ENCODE data around the gene CDV3. TPM values are rescaled to one million over a fixed set of nuclear protein-coding genes. Genes with fewer than 3 reads are reported as not detected.

CDV3 gene
- total RNA-seq, 1 donor from 2014 or later, result 117 TPM

DNA sequence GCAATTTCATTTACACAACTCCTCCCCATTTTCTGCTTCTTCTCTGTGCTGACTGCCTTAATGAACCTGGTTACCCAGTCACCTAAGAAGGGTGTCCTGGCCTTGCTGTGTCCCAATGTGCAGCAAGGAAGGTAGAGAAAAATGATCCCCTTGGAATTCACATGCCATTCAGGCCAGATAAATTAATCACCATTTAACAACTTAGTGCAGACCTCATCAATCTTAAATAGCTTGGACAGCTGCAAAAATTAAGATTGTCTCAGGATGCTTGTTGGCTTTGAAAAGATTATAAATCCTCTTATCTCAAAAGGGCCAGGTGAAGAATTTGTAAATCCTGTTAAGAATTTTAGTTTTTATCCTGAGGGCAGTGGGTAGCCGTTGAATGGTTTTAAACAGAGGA, 9.7 kb upstream of the CDV3 start:
- DNase-seq (ENCODE audit: low spot score in 2 of 2), result no peak
- no peak for FAIRE-seq

DNA sequence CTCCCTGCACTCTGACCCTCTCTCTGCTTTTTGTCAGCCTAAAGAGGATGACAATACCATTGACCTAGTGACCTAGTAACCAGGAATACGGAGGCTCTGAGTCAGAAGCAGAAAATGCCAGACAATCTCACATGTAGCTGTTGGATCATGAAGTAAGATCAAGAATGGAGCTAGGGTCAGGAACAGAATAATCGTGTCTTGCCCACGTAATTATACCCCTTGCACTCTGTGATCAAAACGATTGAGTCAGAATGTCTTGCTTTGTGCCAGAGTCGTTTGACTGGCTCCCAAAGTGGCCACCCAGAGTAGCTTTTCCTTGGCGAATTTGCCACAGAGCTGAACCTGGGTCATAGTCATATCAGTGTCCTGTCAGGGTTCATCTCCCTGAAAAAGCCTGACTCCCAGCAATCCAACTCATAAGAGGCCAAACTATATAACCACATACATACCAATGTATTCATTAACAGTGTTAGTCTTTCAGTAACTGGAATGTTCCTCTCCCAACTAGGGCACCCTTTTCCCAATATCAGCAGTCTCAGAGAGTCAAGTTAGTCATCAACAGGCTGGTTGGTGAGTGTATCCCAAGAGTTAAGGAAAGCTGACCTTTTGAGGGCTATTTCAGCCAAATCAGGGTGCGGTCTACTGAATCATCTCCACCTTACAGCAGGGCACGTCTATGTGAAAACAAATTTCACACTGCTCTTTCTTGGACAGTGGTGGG, 5.0 kb upstream of the CDV3 start:
- no peak for FAIRE-seq
- DNase-seq (ENCODE audit: low spot score in 2 of 2), result no peak

DNA sequence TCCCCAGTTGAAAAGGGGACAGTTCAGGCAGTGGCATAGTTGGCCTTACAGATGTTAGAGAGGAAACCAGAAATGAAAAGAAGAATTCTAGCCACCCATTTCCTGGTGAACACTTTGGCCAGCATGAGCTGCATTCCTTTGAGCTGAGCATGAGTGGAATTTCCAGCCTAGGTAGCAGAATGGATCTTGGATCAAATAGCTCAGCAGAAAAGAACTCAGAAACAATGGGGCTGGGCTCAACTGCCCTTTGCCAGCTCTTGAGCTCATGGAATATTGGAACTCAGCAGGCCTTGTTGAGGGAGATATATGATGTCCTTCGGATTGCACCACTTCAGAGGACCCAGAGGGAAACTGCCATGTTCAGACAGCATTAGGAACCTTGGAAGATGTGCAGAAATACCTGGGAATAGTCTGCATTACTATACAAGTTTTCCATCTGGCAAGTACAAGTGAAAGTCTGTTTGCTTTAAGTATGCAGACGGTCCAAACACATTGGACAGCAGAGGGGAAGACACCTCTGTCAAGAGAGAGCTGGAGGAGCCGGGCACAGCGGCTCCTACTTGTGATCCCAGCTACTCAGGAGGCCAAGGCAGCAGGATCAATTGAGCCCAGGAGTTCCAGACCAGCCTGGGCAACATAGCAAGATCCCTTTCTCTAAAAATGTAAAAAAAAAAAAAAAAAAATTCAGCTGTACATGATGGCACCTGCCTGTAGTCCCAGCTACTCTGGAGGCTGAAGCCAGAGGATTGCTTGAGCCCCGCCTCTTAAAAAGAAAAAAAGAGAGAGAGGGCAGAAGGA, 3.1 kb upstream of the CDV3 start:
- FAIRE-seq, result no peak
- DNase-seq (ENCODE audit: low spot score in 2 of 2), result no peak

DNA sequence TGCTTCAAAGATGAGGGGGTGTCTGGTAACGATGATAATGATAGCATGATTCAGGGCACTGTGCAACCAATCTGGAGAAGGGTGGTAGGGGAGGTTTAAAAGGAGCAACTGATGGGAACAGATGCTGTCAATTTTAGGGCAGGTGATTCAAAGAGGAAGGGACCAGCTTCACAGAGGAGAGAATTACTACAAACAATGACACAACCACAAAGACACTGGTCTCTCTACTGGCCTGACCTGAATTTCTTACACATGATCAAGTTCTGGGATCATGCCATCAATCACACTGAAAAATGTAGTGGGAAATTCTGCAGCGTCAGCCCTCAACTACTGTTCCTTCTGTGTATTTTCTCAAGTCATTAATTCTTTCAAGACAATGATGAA, 2.6 kb upstream of the CDV3 start:
- DNase-seq (ENCODE audit: low spot score in 2 of 2) (no peak), FAIRE-seq (no peak)

DNA sequence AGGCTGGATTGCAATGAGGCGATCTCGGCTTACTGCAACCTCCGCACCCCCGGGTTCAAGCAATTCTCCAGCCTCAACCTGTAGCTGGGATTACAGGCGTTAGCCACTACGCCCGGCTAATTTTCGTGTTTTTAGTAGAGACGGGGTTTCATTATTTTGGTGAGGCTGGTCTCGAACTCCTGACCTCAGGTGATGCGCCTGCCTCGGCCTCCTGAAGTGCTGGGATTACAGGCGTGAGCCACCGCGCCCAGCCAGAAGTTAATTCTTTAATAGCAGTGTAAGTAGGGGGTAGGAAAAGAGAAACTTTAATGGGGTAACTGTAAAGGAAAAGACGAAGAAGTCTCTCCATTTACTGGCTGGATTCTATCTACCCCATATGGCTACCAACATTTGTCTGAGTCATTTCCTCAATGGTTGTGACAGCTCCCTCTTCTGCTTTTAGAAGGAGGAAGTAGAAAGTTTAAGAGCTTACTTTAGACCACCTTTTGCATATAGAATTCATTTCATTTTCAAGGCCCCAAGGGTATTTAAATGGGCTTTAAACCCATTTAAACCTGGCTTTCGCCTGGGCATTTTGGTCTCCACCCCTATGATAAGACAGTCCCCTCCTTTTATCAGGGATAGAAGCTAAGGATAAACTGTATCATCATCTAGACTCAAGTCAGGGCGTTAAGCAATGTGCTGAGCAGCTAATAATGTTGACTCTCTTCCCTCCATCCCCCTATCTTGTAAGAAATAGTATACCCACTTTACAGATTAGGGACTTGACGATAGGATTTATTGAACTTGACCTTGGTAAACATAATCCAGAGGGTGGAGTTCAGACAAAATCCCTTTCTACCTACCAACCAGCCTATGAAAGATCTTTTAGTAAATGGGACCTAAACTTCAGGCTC, 1.1 kb upstream of the CDV3 start:
- DNase-seq (ENCODE audit: low spot score in 2 of 2) (no peak), FAIRE-seq (no peak)

DNA sequence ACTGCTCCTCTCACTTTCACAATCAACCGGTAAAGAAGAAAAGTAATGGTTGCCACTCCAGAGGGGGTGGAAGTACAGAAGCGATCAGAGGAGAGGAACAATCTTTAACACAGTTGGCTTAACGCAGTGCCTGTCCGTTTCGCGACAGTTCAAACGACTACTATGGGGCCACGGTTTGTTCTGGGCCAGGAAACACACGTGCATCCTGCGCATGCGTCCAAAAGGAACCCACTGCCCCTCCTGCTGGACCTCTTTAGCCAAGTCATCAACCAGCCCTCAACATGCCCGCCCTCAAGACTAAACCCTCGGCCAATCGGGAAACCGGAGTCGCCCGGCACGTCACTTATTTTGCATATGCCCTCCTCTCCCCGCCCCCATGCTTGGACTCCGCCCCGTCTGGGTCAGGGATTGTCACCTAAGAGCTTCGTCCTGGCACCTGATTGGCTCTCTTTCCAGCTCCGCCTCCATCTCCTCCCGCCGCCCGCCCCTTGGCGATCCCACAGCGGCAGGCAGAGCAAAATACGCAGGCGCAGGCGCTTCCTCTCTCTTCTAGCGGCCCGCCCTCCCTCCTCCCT, 345 bp upstream of the CDV3 start:
- DNase-seq (ENCODE audit: low spot score in 2 of 2) (peak; percentile 86 to 88), FAIRE-seq (peak; percentile 98)

DNA sequence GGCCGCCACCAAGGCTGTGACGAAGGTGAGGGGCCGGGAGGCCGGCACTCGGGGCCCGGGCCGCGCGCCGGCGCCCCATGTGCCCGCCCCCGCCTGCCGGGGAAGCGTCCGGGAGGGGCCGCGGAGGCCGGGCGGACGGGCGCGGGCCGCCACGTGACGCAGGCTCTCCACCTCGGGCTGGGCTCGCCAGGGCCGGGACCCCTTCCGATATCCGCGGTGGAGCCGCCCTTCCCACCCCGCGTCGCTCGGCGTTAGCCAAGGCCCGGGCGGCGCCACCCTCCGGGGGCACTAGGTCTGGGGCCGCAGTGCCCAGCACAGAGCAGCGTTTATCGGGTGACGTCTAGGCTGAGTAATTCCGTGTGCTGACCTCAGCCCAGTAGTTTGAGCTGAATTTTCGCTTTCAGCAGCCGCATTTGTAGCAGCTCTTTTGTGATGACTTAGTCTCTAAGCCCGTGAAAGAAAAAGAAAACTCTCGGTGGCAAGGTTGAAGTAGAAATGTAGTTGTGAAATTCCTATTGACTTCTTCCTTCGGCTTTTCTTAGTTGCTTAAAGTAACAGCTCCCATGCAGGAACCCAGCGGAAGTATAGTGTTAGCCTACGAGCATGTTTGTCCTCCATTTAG, 885 bp downstream of the CDV3 start:
- DNase-seq (ENCODE audit: low spot score in 2 of 2) (peak; percentile 68 to 73), FAIRE-seq (no peak)

DNA sequence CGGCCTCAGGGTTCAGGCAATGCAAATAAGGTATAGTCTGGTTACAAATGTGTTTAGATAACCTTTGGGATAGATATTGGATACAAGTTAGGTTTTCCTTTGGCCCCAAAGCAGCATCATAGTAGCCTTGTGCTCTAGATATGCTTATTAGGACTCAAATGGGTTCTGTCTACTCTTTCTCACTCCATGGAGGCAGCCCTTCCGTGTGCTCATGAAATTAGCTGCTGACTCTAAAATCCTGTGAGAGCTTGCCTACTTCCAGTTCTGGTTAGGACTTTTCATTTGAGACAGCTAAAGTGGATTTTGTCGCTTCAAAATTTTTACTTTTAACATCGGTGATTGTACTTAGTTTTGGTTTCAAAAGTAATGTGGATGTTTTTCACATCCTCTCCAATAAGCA, 1.6 kb downstream of the CDV3 start:
- DNase-seq (ENCODE audit: low spot score in 2 of 2), result no peak
- no peak for FAIRE-seq

DNA sequence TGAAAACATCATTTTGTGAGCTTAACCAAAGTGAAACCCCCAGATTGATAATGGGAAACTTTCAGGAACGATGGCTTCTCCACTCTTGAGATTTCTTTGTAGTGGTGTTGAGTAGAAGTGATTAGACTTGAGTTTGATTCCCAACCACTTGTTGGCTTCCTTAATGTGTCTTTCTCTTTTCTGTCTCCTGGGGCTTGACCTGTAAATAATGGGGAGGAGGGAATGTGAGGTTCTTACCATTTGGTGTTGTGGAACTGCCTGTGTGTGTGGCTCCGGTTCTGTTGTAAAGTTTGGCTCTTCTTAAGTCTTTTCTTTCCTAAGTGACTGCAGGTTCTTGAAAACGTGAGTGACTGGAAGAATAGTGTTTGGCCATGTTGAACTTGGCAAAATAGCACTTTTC, 2.7 kb downstream of the CDV3 start:
- FAIRE-seq (no peak), DNase-seq (ENCODE audit: low spot score in 2 of 2) (no peak)

DNA sequence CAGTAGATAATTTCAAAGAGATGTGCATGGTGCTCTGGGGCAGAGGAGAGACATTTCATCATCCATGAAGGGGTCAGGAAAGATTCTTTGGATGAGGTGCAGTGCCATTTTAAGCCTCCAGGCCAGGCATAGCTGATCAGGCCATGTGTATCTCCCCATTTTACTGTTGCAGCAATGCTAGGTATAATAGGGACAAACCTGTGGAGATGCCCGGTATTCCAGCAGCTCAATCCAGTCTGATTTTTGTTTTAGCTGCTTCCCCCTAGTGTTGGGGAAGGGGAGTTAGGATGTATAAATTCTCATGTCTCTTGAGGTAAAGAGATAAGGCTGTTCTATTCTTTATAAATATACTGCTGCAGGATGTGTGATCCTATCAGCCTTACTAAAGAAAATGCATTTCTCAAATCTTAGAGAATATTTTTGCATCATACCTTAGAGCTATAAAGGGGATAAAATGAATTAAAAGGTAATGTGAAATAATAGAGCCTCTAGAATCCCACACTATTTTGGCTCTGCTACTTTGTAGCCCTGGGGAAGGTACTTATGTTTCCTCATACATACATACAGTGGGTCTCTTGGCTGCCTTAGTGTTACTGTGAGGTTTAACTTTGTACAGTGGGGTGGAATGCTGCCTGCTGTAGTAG, 5.2 kb downstream of the CDV3 start:
- FAIRE-seq (no peak), DNase-seq (ENCODE audit: low spot score in 2 of 2) (peak in 1 of 2 donors; percentile 30)

DNA sequence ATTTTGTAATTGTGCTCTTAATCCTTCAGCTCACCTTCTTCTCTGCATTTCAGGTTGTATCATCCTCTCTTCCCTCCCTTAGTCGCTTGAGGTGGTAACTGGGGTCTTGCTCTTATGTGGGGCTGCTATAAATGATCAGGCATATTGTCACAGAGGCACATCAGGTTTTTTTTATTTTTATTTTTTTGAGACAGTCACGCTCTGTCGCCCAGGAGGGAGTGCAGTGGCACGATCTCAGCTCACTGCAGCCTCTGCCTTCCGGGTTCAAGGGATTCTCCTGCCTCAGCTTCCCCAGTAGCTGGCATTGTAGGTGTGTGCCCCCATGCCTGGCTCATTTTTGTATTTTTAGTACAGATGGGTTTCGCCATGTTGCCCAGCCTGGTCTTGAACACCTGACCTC, 9.9 kb downstream of the CDV3 start:
- DNase-seq (ENCODE audit: low spot score in 2 of 2), result no peak
- FAIRE-seq, result no peak

DNA sequence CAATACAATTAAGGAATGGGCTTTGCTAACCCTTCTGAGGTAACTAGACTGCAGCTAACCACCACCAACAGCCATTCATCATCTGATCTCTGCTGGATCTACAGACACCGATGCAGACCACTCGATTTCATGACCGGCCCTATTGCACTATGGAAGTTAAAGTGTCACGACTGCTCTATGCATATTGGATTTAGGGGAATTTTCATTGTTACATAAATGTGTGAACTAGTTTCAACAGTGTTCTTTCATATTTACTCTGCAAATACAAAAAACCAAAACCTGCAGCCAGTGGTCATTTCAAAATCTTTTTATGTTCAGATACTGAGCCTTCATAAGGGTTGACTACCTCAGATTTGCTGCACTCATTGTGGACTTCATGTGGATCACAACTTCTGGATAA, 14.5 kb downstream of the CDV3 start:
- FAIRE-seq (no peak), DNase-seq (ENCODE audit: low spot score in 2 of 2) (no peak)

DNA sequence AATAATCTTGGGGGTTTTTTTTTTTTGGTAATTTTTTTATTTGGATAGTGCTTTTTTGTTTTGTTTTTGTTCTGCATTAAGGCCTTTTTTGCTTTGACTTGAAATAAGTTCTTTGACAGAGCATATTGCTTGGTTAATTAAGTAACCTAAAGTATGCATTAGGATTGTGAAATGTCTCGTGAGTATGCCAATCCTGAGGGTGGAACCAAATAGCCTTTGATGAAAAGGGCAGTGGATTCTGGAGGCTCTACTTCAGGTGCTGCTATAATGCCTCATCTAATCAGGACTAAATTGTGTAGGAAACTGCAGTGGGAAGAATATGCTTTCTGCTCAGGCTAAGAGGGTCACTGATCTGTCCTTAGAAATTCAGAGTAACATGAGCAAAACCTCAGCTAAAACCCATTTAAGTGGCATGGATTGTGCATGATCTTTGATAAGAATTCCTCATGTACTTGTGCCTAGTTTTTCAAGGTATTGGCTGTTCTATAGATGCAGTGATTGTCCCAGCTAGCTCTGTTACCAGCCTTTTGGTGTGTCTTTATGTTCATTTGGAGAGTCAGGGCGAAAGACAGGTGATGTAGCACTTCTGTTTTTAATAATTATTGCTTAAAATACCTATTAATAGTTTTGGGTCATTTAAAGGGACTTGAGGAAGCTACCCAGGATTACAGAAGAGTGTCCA, 15.4 kb downstream of the CDV3 start:
- FAIRE-seq (no peak), DNase-seq (ENCODE audit: low spot score in 2 of 2) (no peak)

DNA sequence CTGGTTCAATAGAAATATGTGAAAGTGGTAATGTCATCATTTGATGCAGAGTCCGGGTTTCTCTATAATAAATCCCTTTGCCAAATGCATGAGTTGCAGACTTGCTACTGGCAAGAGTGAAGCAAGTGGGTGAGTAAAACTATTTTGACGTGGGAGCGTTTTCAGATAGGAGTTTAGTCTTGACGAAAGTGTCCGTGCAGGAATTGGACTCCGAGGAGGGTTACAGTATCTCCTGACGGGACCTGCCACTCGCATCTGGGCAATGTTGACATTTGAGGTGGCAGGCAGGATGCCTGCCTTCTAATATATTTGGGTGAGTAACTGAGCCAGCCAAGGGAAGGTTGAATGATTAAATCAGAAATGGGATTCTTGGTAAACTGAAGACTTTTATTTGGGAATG, 16.0 kb downstream of the CDV3 start:
- FAIRE-seq, result no peak

DNA sequence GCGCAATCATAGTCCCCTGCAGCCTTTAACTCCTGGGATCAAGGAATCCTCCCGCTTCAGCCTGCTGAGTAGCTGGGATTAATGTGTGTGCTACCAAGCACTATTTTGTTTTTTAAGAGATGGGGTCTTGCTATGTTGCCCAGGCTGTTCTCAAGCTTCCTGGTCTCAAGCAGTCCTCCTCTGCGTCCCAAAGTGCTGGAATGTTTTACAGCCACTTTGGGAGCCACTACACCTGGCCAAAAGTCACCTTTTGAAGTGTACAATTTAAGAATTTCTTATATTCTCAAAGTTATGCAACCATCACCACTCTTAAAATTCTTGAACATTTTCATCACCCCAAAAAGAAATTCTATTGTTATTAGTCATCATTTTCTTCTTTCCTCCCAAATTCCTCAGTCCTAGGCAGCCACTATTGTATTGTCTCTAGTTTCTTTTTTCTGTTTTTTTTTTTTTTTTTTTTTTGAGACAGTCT, 17.8 kb downstream of the CDV3 start:
- DNase-seq (ENCODE audit: low spot score in 2 of 2) (no peak), FAIRE-seq (no peak)

More for the DNA sequence above, 16.0 kb downstream of the CDV3 start:
- DNase-seq (ENCODE audit: low spot score in 2 of 2), result no peak

DNA sequence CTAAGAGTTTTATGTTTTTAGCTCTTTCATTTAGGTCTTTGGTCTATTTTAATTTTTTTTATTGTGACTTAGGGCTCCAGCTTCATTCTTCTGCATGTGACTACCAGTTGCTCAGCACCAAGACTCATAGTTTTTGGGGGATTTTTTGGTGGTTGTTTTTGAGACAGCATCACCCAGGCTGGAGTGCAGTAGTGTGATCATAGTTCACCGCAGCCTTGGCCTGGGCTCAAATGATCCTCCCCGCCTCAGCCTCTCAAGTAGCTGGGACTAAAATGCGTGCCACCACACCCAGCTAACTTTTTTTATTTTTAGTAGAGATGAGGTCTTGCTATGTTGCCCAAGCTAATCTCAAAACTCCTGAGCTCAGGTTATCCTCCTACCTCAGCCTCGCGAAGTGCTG, 19.4 kb downstream of the CDV3 start:
- FAIRE-seq, result no peak
- DNase-seq (ENCODE audit: low spot score in 2 of 2), result no peak

DNA sequence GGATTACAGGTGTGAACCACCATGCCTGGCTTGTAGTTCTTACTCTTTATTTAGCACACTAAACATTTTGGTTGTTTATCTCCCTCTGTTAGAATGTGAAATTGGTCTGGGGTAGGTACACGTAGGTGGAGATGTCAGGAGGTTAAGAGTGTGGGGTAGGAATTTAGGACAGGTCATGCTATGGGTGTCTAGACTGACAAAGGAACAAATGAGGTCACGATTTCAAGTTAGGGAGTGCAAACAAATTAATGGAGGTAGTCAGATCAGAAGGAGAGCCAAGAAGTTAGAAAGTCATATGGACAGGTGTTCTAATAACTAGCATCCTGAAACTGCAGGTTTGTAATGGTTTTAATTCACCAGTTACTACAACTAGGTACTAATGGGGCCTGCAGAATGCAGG, 19.8 kb downstream of the CDV3 start:
- FAIRE-seq (no peak), DNase-seq (ENCODE audit: low spot score in 2 of 2) (no peak)

DNA sequence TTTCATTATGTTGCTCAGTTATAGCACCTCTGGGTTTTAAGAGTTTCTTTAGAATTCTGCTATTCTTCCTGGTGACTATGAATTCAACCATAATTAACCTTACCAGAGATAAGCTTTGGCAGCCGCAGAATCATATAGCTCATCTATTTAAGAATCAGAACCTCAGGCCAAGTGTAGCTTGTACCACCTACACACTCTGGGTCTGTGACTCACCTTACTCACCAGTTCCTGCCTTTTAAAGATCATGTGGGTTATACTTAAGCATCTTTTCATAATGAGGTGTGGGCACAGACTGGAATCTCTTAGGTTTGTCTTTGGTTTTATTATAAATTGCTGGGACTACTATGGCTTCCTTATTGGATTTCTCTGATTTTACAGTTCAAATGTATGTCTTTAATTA, 21.9 kb downstream of the CDV3 start:
- FAIRE-seq (no peak), DNase-seq (ENCODE audit: low spot score in 2 of 2) (peak in 1 of 2 donors; percentile 10)

DNA sequence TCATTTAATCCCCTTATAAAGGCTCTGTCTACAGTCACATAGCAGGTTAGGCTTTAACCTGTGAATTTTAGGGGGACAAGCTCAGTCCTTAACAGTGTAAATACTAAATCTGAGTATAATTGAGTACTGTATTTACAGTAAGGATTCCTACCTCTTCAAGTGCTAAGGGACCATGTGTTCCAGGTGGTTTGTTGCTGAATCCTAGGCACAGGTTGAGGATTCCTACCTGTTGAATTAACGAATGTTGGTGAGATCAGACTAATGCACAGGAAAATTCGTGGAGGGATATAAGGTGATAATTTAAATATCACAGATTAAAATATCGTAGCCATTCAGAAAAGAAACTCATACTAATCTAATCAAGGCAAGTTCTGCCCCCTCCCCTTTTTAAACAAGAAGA, 24.9 kb downstream of the CDV3 start:
- DNase-seq (ENCODE audit: low spot score in 2 of 2), result no peak
- no peak for FAIRE-seq

Measured in frontal cortex (tissue), 4 donors.